H9 (cell line): ENCODE results near the gene TSPAN31. TPM values are rescaled to one million over a fixed set of nuclear protein-coding genes. Genes with fewer than 3 reads are reported as not detected.
A peak's percentile ranks its signal among the peaks of the same experiment; 100 is the strongest.

Experiments
- DNase-seq: peaks from one replicate; pipeline ENCODE4 v3.0.0-alpha.2; 2017
- H2AFZ ChIP-seq: one replicate; pipeline ENCODE4 v1.6.1; 2013; ENCODE audit warnings: mild to moderate bottlenecking, low read length, control low read depth, moderate library complexity
- H2AK5ac ChIP-seq: 2 replicates; pipeline ENCODE4 v1.6.1; 2013; ENCODE audit warnings: low read length, control low read depth, mixed read lengths; ENCODE audit not compliant: insufficient read length
- H2BK120ac ChIP-seq: one replicate; pipeline ENCODE4 v1.6.1; 2013; ENCODE audit warnings: low read depth, mild to moderate bottlenecking, low read length, control low read depth, inconsistent platforms; ENCODE audit not compliant: poor library complexity, severe bottlenecking
- H2BK12ac ChIP-seq: 2 replicates; pipeline ENCODE4 v1.6.1; 2013; ENCODE audit warnings: low read length, control low read depth, mixed read lengths, low read depth; ENCODE audit not compliant: insufficient read length
- H2BK15ac ChIP-seq: 2 replicates; pipeline ENCODE4 v1.6.1; 2013; ENCODE audit warnings: low read depth, low read length, control low read depth
- H2BK20ac ChIP-seq: one replicate; pipeline ENCODE4 v1.6.1; 2013; ENCODE audit warnings: low read depth, mild to moderate bottlenecking, low read length, control low read depth, inconsistent platforms; ENCODE audit not compliant: poor library complexity, severe bottlenecking
- H2BK5ac ChIP-seq: 2 replicates; pipeline ENCODE4 v1.6.1; 2013; ENCODE audit warnings: low read length, control low read depth, mixed read lengths; ENCODE audit not compliant: insufficient read length
- H3K14ac ChIP-seq: 2 replicates; pipeline ENCODE4 v1.6.1; 2013; ENCODE audit warnings: low read length, control low read depth; ENCODE audit not compliant: insufficient read depth
- H3K18ac ChIP-seq: 2 replicates; pipeline ENCODE4 v1.6.1; 2013; ENCODE audit warnings: low read depth, mild to moderate bottlenecking, mixed read lengths, low read length, control low read depth; ENCODE audit not compliant: insufficient read length
- H3K23ac ChIP-seq: 2 replicates; pipeline ENCODE4 v1.6.1; 2013; ENCODE audit warnings: low read length, control low read depth, mixed read lengths, low read depth; ENCODE audit not compliant: insufficient read length
- H3K23me2 ChIP-seq: 2 replicates; pipeline ENCODE4 v1.6.1; 2013; ENCODE audit warnings: low read depth, mild to moderate bottlenecking, mixed read lengths, low read length, control low read depth; ENCODE audit not compliant: insufficient read length, poor library complexity, severe bottlenecking
- H3K27ac ChIP-seq: 2 replicates; pipeline ENCODE4 v1.5.1; 2013; ENCODE audit warnings: low read length, control low read depth, mixed read lengths, low read depth; ENCODE audit not compliant: insufficient read length
- H3K27me3 ChIP-seq: 2 replicates; pipeline ENCODE4 v1.6.1; 2013; ENCODE audit warnings: low read length, control low read depth, inconsistent platforms; ENCODE audit not compliant: insufficient read depth
- H3K4ac ChIP-seq: 2 replicates; pipeline ENCODE4 v1.6.1; 2013; ENCODE audit warnings: low read depth, mild to moderate bottlenecking, control low read depth, inconsistent platforms, low read length, moderate library complexity
- H3K4me1 ChIP-seq: 2 replicates; pipeline ENCODE4 v1.6.1; 2013; ENCODE audit warnings: low read length, control low read depth, inconsistent platforms; ENCODE audit not compliant: insufficient read depth
- H3K4me2 ChIP-seq: 2 replicates; pipeline ENCODE4 v1.6.1; 2013; ENCODE audit warnings: low read length, control low read depth, mixed read lengths; ENCODE audit not compliant: insufficient read length, insufficient read depth
- H3K56ac ChIP-seq: 2 replicates; pipeline ENCODE4 v1.6.1; 2013; ENCODE audit warnings: low read depth, mild to moderate bottlenecking, mixed read lengths, low read length, control low read depth; ENCODE audit not compliant: insufficient read length
- H3K79me1 ChIP-seq: 2 replicates; pipeline ENCODE4 v1.6.1; 2013; ENCODE audit warnings: low read depth, mild to moderate bottlenecking, moderate library complexity, low read length, control low read depth, inconsistent platforms; ENCODE audit not compliant: insufficient read depth, poor library complexity, severe bottlenecking
- H3K79me2 ChIP-seq: 2 replicates; pipeline ENCODE4 v1.6.1; 2013; ENCODE audit warnings: low read length, control low read depth, inconsistent platforms; ENCODE audit not compliant: insufficient read depth
- H3K9ac ChIP-seq: 2 replicates; pipeline ENCODE4 v1.6.1; 2013; ENCODE audit warnings: low read length, control low read depth, mixed read lengths; ENCODE audit not compliant: insufficient read length; ENCODE audit errors: extremely low read depth
- H3K9me3 ChIP-seq: one replicate; pipeline ENCODE4 v1.6.1; 2013; ENCODE audit warnings: low read depth, low read length, inconsistent platforms; ENCODE audit not compliant: control insufficient read depth
- H3T11ph ChIP-seq: one replicate; pipeline ENCODE4 v1.6.1; 2013; ENCODE audit warnings: mild to moderate bottlenecking, low read length, control low read depth, inconsistent platforms
- H4K20me1 ChIP-seq: one replicate; pipeline ENCODE4 v1.6.1; 2013; ENCODE audit not compliant: control insufficient read depth, insufficient read length, insufficient read depth
- H4K5ac ChIP-seq: 2 replicates; pipeline ENCODE4 v1.6.1; 2013; ENCODE audit warnings: low read depth, mild to moderate bottlenecking, mixed read lengths, low read length, control low read depth; ENCODE audit not compliant: insufficient read length
- H4K8ac ChIP-seq: replicated peaks from 2 replicates; pipeline ENCODE4 v1.6.1; 2013; ENCODE audit warnings: low read length, control low read depth, mixed read lengths, low read depth; ENCODE audit not compliant: insufficient read length
- H4K91ac ChIP-seq: 2 replicates; pipeline ENCODE4 v1.6.1; 2013; ENCODE audit warnings: low read depth, mild to moderate bottlenecking, moderate library complexity, mixed read lengths, low read length, control low read depth; ENCODE audit not compliant: insufficient read length
- H3K27ac Mint-ChIP-seq, 3 experiments: 2 replicates in 2 of 3; 3 replicates in 1 of 3; pipeline ENCODE4 v1.8.0; 2020 to 2021; ENCODE audit warnings: mixed read lengths in 3 of 3, mild to moderate bottlenecking in 1 of 3, moderate library complexity in 1 of 3
- H3K27me3 Mint-ChIP-seq: 2 replicates; pipeline ENCODE4 v1.8.0; 2021; ENCODE audit warnings: low read depth, mild to moderate bottlenecking, moderate library complexity, mixed read lengths
- H3K36me3 Mint-ChIP-seq, 3 experiments: 2 replicates in 2 of 3; 3 replicates in 1 of 3; pipeline ENCODE4 v1.8.0; 2020 to 2021; ENCODE audit warnings: low read depth in 3 of 3, mixed read lengths in 3 of 3; ENCODE audit not compliant: insufficient read depth in 1 of 3
- H3K4me1 Mint-ChIP-seq, 2 experiments: 2 replicates each; pipeline ENCODE4 v1.8.0; 2020; ENCODE audit warnings: mixed read lengths in 2 of 2
- H3K4me3 Mint-ChIP-seq, 2 experiments: 2 replicates in 1 of 2; 3 replicates in 1 of 2; pipeline ENCODE4 v1.8.0; 2020 to 2021; ENCODE audit warnings: mild to moderate bottlenecking in 2 of 2, mixed read lengths in 2 of 2, moderate library complexity in 1 of 2
- H3K9me3 Mint-ChIP-seq, 2 experiments: 2 replicates in 1 of 2; 3 replicates in 1 of 2; pipeline ENCODE4 v1.8.0; 2020; ENCODE audit warnings: mild to moderate bottlenecking in 2 of 2, mixed read lengths in 2 of 2, moderate library complexity in 1 of 2
- WGBS: extraction: QIAGEN DNeasy Blood & Tissue Kit; methylation state at CpG from one replicate; pipeline ENCODE4 v1.1.7; 2013; ENCODE audit warnings: missing lambda C conversion rate, low lambda C conversion rate, mixed read lengths; ENCODE audit not compliant: insufficient read length; ENCODE audit errors: extremely low coverage; 5-methylcytosine and 5-hydroxymethylcytosine counted together
- total RNA-seq: library from RNA; stranded (reverse); gene quantifications from 2 replicates; pipeline ENCODE4 v1.2.1, GENCODE V29; 2021
- TF ChIP-seq, protein P1 (sequence below): fragments of 200-600 bp; sonication (generic); conservative IDR thresholded peaks from 3 replicates; pipeline ENCODE4 v1.8.0; 2021; ENCODE audit warnings: antibody characterized with exemption, mild to moderate bottlenecking

The TSPAN31 gene
- total RNA-seq, 1 experiment from 2014 or later = 20.0 TPM

- no peaks in the 10 kb centered on the region; a peak in 1 of 5 replicates for H3K9me3 Mint-ChIP-seq
- no peak overlapping the region for H2AK5ac ChIP-seq
- no peaks in the 10 kb centered on the region for H3K79me1 ChIP-seq
- H3K56ac ChIP-seq = no peak overlapping the region
- H3K4ac ChIP-seq = no peak overlapping the region
- no peak overlapping the region for H3K27ac Mint-ChIP-seq
- no peaks in the 10 kb centered on the region for H3K79me2 ChIP-seq
- no peaks in the 10 kb centered on the region; a peak in 1 of 7 replicates for H3K36me3 Mint-ChIP-seq
- no peak overlapping the region for H4K8ac ChIP-seq
- H3K4me3 Mint-ChIP-seq = peak overlapping the region in 1 of 2 experiments; percentile 6; a peak in 1 of 5 replicates
- TF ChIP-seq, protein P1, sequence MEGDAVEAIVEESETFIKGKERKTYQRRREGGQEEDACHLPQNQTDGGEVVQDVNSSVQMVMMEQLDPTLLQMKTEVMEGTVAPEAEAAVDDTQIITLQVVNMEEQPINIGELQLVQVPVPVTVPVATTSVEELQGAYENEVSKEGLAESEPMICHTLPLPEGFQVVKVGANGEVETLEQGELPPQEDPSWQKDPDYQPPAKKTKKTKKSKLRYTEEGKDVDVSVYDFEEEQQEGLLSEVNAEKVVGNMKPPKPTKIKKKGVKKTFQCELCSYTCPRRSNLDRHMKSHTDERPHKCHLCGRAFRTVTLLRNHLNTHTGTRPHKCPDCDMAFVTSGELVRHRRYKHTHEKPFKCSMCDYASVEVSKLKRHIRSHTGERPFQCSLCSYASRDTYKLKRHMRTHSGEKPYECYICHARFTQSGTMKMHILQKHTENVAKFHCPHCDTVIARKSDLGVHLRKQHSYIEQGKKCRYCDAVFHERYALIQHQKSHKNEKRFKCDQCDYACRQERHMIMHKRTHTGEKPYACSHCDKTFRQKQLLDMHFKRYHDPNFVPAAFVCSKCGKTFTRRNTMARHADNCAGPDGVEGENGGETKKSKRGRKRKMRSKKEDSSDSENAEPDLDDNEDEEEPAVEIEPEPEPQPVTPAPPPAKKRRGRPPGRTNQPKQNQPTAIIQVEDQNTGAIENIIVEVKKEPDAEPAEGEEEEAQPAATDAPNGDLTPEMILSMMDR = no peak
- no peak overlapping the region for H3K23ac ChIP-seq
- peaks cover 16% of the 10 kb centered on the region for H3K23me2 ChIP-seq
- H3K27me3 ChIP-seq = peaks cover 43% of the 10 kb centered on the region
- H3K14ac ChIP-seq = no peak overlapping the region
- no peak overlapping the region for H4K91ac ChIP-seq
- H4K20me1 ChIP-seq = peaks cover 2% of the 10 kb centered on the region
- no peak overlapping the region for H3K18ac ChIP-seq
- no peak overlapping the region for H3K27ac ChIP-seq
- H3K4me1 ChIP-seq = no peaks in the 10 kb centered on the region
- H2BK12ac ChIP-seq = no peak overlapping the region
- no peak overlapping the region for H3T11ph ChIP-seq
- peaks cover 95% of the 10 kb centered on the region for H3K27me3 Mint-ChIP-seq
- no peaks in the 10 kb centered on the region for H3K9me3 ChIP-seq
- no peak overlapping the region for H2BK5ac ChIP-seq
- H2BK120ac ChIP-seq = no peak overlapping the region
- H2AFZ ChIP-seq = no peak overlapping the region
- DNase-seq = no peak
- no peak overlapping the region for H3K4me2 ChIP-seq
- H2BK20ac ChIP-seq = no peak overlapping the region
- H3K4me1 Mint-ChIP-seq = peaks cover 19 to 31% of the 10 kb centered on the region in 2 experiments
- no peak overlapping the region for H3K9ac ChIP-seq
- H4K5ac ChIP-seq = no peak overlapping the region
- WGBS = no CpG with 5 or more reads among the region's 4 CpGs
- H2BK15ac ChIP-seq = no peak overlapping the region
These were observed 10.2 kb upstream of the TSPAN31 start for GRCh38 chr12:57734591-57734990.
